ACC112 (cell line): Measurements from ENCODE around the gene ACTN2.

Experiments
- H2AFZ ChIP-seq: fragments of 200-600 bp; sonication (generic); one replicate; pipeline ENCODE4 v1.6.0; 2017; ENCODE audit warnings: antibody characterized with exemption, low read length; ENCODE audit not compliant: unreplicated experiment
- H3K27ac ChIP-seq: fragments of 200-600 bp; sonication (generic); 2 replicates; pipeline ENCODE4 v1.5.1; 2014; ENCODE audit warnings: low read depth, mild to moderate bottlenecking, antibody characterized with exemption, low read length, moderate library complexity
- H3K27me3 ChIP-seq: fragments of 200-600 bp; sonication (generic); 2 replicates; pipeline ENCODE4 v1.6.1; 2014; ENCODE audit warnings: mild to moderate bottlenecking, antibody characterized with exemption, low read length, moderate library complexity, mixed read lengths; ENCODE audit not compliant: insufficient read depth
- H3K36me3 ChIP-seq: fragments of 200-600 bp; sonication (generic); 2 replicates; pipeline ENCODE4 v1.6.1; 2016; ENCODE audit warnings: mild to moderate bottlenecking, antibody characterized with exemption, low read length, moderate library complexity, mixed read lengths; ENCODE audit not compliant: insufficient read depth
- H3K4me1 ChIP-seq: fragments of 200-600 bp; sonication (generic); one replicate; pipeline ENCODE4 v1.6.1; 2016; ENCODE audit warnings: low read length, mixed read lengths; ENCODE audit not compliant: insufficient read depth, unreplicated experiment, control insufficient read depth
- H3K4me3 ChIP-seq: fragments of 200-600 bp; sonication (generic); 2 replicates; pipeline ENCODE4 v1.5.1; 2014; ENCODE audit warnings: mild to moderate bottlenecking, low read depth, low read length
- H3K79me2 ChIP-seq: fragments of 200-600 bp; sonication (generic); one replicate; pipeline ENCODE4 v1.6.0; 2016; ENCODE audit warnings: low read length; ENCODE audit not compliant: control insufficient read depth, unreplicated experiment, insufficient read depth

ACTN2 gene

DNA sequence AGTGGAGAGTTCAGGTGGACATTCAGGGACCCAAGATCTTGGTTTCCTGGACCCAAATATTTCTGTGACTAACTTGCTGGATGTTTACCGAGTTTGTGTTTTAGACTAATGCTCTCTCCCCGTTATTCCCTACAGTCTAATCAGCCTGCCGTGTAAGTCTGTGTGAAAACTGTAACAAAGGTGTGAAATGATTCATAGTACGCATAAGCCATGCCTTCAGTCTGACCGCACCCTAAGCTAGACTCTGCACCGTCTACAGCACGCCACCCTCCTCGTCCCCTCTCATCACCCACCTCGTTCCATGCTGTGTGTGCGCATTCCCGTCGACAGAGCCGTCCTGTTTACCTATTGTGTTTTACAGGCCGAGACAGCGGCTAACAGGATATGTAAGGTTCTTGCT, 50.5 kb downstream of the ACTN2 start:
- Histone ChIP-seq H3K27ac (no peak overlapping the region), H2AFZ (no peak overlapping the region), H3K4me3 (no peak overlapping the region), H3K36me3 (no peaks in the 10 kb centered on the region), H3K27me3 (no peaks in the 10 kb centered on the region), H3K4me1 (peaks cover 16% of the 10 kb centered on the region), H3K79me2 (no peaks in the 10 kb centered on the region)

DNA sequence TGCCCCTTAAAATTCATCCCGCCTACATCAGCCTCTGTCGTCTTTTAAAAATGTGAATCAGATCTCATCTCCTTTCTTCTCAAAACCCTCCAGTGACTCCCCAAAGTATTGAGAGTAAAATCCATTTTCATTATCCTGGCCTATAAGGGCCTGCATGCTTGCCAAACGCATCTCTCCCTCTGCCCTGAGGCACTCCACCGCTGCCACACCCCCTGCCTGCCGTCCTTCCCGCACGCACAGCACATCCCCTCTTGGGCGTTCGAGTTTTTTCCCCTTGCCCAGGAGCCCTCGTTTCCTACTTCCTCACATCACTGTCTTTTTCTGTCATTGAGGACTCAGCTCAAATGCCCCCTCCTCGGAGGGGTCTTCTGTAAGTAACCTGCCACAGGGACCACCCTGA, 55.5 kb downstream of the ACTN2 start:
- H3K36me3 ChIP-seq: no peaks in the 10 kb centered on the region
- no peaks in the 10 kb centered on the region for H3K27me3 ChIP-seq
- no peak overlapping the region for H3K4me3 ChIP-seq
- H3K79me2 ChIP-seq: no peaks in the 10 kb centered on the region
- no peak overlapping the region for H2AFZ ChIP-seq
- H3K27ac ChIP-seq: no peak overlapping the region
- H3K4me1 ChIP-seq: no peaks in the 10 kb centered on the region

DNA sequence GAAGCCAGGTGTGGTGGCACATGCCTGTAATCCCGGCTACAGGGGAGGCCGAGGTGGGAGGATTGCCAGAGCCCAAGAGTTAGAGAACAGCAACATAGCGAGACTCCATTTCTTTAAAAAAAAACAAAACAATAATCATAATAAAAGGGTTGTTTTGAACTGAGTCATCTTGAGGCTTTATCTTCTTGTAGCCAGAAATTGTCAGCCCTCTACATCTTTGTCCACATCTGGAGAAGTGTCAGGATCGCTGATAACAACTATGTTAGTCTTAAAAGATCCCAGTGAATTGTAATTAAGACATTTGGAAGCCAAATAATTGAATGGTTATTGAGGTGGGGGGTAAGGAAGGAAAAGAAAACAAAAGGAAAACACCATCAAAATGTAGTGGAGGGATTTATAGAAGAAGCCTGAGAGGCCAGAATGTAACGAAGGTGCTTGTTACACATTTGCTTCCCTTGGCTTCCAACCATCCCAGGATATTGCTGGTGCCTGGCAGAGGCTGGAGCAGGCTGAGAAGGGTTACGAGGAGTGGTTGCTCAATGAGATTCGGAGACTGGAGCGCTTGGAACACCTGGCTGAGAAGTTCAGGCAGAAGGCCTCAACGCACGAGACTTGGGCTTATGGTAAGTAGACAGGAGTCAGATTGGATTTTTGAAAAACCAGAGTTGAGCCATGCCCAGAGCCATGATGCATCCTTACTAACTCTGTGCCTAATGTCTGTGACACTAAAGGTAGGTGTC, 56.3 kb downstream of the ACTN2 start:
- no peaks in the 10 kb centered on the region for H3K36me3 ChIP-seq
- H3K4me3 ChIP-seq: no peak overlapping the region
- H3K27me3 ChIP-seq: no peaks in the 10 kb centered on the region
- H2AFZ ChIP-seq: no peak overlapping the region
- no peak overlapping the region for H3K27ac ChIP-seq
- no peaks in the 10 kb centered on the region for H3K79me2 ChIP-seq
- H3K4me1 ChIP-seq: no peaks in the 10 kb centered on the region

DNA sequence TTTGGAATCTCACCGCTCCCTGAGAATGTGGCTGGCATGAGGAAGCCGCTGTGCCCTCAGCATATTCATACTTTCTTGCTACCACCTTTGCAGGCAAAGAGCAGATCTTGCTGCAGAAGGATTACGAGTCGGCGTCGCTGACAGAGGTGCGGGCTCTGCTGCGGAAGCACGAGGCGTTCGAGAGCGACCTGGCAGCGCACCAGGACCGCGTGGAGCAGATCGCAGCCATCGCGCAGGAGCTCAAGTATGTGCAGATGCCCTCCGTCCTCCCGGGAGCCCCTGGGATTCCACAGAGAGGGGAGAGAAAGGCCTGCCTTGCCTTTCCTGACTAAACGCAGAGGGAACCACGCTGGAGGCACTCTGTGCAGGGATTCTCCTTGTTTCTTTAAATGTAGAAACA, 58.2 kb downstream of the ACTN2 start:
- Histone ChIP-seq H3K4me1 (no peaks in the 10 kb centered on the region), H3K27ac (no peak overlapping the region), H3K27me3 (no peaks in the 10 kb centered on the region), H3K79me2 (no peaks in the 10 kb centered on the region), H3K36me3 (no peaks in the 10 kb centered on the region), H3K4me3 (no peak overlapping the region), H2AFZ (no peak overlapping the region)

DNA sequence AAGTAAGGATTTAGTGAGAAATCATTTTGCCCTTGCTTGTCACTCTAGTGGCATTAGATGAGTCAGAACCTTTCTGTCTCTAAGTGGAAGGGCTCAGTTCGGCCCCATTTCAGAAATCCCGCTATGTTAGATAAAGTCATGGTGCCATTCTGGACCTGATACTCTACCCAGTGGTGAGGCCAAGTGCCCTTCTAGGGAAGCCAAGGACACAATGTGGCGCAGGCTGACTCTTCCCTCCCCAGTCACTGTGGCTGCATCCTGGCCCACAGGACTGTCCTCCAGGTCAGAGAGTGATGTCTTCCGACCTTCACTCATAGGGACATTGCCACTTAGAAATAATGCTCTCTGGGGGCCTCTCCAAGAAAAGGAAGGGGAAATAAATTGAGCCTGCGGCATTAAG, 60.5 kb downstream of the ACTN2 start:
- H3K27ac ChIP-seq: no peak overlapping the region
- H3K4me3 ChIP-seq: no peak overlapping the region
- no peaks in the 10 kb centered on the region for H3K36me3 ChIP-seq
- no peaks in the 10 kb centered on the region for H3K79me2 ChIP-seq
- H3K27me3 ChIP-seq: no peaks in the 10 kb centered on the region
- no peak overlapping the region for H2AFZ ChIP-seq
- H3K4me1 ChIP-seq: no peaks in the 10 kb centered on the region

DNA sequence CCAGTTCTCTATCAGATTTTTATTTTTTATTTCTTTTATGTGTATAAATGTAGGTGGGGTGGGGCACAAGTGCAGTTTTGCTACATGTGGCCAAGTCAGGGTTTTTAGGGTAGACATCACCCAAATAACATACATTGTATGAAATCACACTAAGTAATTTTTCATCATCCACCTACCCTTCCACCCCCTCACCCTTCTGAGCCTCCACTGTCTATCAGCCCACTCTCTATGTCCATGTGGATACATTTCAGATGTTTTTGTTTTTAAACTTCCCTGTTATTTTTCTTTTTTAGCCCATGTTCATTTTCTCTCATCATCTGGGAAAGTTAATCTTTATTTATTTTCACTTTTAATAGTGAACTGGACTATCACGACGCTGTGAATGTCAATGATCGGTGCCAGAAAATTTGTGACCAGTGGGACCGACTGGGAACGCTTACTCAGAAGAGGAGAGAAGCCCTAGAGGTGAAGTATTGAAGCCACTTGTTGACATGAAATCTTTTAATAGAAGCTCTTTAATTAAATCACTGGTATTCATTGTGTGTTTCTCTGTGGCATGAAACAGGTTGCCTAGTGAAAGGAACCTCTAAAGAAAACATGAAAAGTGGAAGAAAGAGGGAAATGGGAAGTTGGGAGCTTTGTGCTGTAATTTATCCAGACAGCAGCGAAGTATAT, 61.1 kb downstream of the ACTN2 start:
- Histone ChIP-seq H3K79me2 (no peaks in the 10 kb centered on the region), H3K36me3 (no peaks in the 10 kb centered on the region), H3K4me1 (no peaks in the 10 kb centered on the region), H3K27me3 (no peaks in the 10 kb centered on the region), H2AFZ (no peak overlapping the region), H3K4me3 (no peak overlapping the region), H3K27ac (no peak overlapping the region)

DNA sequence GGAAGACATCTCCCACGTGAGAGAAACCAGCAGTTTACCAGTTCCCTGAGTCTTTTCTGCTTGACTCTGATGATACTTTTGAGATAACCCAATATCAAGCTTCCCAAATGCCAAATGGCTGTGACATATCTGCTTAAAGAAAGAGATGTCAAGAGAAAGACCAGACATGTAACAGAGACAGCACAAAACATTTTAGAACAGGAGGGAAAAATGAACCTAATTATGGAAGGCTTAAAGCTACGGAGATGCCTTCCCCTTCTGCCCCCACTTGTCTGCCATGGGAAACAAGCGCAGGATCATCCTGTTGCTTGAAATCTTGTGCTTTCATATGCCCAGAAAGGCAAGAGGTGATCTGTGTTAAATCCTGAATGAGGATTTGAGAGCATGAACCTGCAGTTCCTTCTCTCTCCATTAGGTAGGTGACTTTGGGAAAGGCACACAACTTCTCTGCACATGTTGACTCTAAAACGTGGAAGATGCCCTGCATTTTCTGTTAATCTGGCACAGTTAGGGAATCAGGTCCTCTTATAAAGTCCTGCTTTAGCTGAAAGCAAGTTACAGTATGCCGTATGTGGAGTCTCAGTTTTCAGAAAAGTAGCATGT, 62.1 kb downstream of the ACTN2 start:
- Histone ChIP-seq H3K36me3 (no peaks in the 10 kb centered on the region), H3K4me1 (no peaks in the 10 kb centered on the region), H3K79me2 (no peaks in the 10 kb centered on the region), H3K27me3 (no peaks in the 10 kb centered on the region), H3K4me3 (no peak overlapping the region), H3K27ac (no peak overlapping the region), H2AFZ (no peak overlapping the region)

DNA sequence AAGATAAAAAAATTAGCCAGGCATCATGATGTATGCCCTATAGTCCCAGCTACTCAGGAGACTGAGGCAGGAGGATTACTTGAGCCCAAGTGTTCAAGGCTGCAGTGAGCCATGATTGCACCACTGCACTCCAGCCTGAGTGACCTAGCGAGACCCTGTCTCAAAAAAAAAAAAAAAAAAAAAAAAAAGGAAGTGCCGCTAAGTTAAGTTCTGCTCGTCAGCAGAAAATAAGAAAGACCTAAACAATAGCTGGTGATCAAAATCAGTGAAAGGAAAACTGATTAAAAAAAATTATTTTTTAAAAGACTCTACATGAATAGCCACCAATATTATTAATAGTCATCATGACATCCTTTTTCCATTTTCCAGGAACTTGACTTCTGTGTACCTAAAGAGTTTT, 64.6 kb downstream of the ACTN2 start:
- Histone ChIP-seq H3K27me3 (no peaks in the 10 kb centered on the region), H3K36me3 (no peaks in the 10 kb centered on the region), H3K4me1 (no peaks in the 10 kb centered on the region), H3K27ac (no peak overlapping the region), H3K4me3 (no peak overlapping the region), H2AFZ (no peak overlapping the region), H3K79me2 (no peaks in the 10 kb centered on the region)

DNA sequence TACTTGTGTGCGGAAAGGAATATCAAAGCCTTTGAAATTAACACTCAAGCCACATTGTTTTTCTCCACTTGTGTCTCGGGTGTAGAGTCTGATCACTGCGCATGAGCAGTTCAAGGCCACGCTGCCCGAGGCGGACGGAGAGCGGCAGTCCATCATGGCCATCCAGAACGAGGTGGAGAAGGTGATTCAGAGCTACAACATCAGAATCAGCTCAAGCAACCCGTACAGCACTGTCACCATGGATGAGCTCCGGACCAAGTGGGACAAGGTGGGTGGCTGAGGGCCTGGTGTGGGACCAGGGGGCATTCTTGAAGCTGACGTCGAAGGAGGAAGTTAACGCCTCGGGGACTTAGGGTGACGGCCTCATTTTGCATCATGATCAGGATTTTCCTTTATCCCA, 65.1 kb downstream of the ACTN2 start:
- H2AFZ ChIP-seq: no peak overlapping the region
- no peak overlapping the region for H3K4me3 ChIP-seq
- no peaks in the 10 kb centered on the region for H3K27me3 ChIP-seq
- H3K27ac ChIP-seq: no peak overlapping the region
- H3K79me2 ChIP-seq: no peaks in the 10 kb centered on the region
- H3K4me1 ChIP-seq: no peaks in the 10 kb centered on the region
- no peaks in the 10 kb centered on the region for H3K36me3 ChIP-seq

DNA sequence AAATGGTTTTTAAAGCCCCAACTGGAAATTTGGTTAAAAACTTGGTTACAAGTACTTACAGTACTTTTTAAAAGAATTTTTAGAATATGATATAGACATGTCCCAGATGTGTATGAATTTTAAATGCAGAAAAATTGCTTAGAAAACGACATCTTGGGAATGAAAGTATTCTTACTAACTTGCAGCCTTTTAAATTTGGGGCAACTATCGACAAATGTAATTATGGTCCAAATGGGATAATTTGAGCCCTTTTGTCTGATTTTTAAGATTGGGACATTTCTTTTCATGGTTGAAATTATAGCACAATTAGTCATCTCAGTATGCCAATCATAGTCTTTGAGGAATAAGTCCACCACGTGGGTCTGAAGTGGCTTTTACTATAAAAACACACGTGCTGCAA, 65.6 kb downstream of the ACTN2 start:
- H2AFZ ChIP-seq: no peak overlapping the region
- H3K27me3 ChIP-seq: no peaks in the 10 kb centered on the region
- H3K4me1 ChIP-seq: no peaks in the 10 kb centered on the region
- no peaks in the 10 kb centered on the region for H3K79me2 ChIP-seq
- H3K4me3 ChIP-seq: no peak overlapping the region
- no peaks in the 10 kb centered on the region for H3K36me3 ChIP-seq
- H3K27ac ChIP-seq: no peak overlapping the region

DNA sequence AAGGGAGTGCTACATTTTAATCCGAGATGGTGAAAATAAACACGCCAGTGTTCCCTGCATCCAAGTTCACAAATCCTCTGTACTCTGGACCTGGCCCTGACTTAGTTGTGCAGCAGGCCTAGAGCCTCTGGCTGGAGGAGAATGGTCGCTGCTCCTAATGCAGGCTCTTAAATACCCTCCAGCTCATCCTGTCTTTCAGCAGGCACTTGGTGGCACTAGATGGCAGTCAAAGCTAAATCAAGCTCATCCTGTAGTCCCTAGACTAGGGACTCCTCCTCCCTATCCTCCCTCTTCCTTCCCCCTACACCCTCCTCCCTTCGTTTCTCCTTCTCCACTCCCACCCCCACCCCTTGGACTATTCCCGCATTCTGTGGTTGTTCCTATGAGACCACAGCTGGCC, 67.2 kb downstream of the ACTN2 start:
- Histone ChIP-seq H3K79me2 (no peaks in the 10 kb centered on the region), H3K36me3 (no peaks in the 10 kb centered on the region), H2AFZ (no peak overlapping the region), H3K4me1 (no peaks in the 10 kb centered on the region), H3K27me3 (no peaks in the 10 kb centered on the region), H3K4me3 (no peak overlapping the region), H3K27ac (no peak overlapping the region)
